CD4-positive, alpha-beta T cell (primary cell): ENCODE measurements around the gene GPR157. TPM values are rescaled to one million over a fixed set of nuclear protein-coding genes. Genes with fewer than 3 reads are reported as not detected.

Experiments used
- ATAC-seq: fragments of 200-7000 bp; cut with Tn5 transposase; one replicate; pipeline ENCODE4 v1.10.0; 2022; ENCODE audit warnings: mild to moderate bottlenecking; ENCODE audit not compliant: poor library complexity
- CTCF ChIA-PET: fragments of 350-600 bp; sonication (Branson Sonifier 250); formaldehyde crosslinking; loops from one replicate; lab custom pipeline; 2021; ENCODE audit warnings: antibody characterized with exemption, inconsistent platforms; lab: Charles Lee
- POLR2A ChIA-PET: fragments of 350-600 bp; sonication (Branson Sonifier 250); formaldehyde crosslinking; loops from one replicate; lab custom pipeline; 2021; ENCODE audit warnings: antibody characterized with exemption, inconsistent platforms; lab: Charles Lee
- DNase-seq, 14 experiments: peaks; one replicate each; pipeline ENCODE4 v3.0.0-alpha.2; 2013 to 2020; ENCODE audit warnings: mixed read lengths in 2 of 14
- H3K27ac ChIP-seq, 2 donors: one replicate each; pipeline versions ENCODE4 v1.5.1 to v1.7.0; 2013; ENCODE audit warnings: low read length in 2 of 2, low read depth in 1 of 2, mild to moderate bottlenecking in 1 of 2
- H3K27me3 ChIP-seq, 2 experiments: 1 replicate in 1 of 2; 2 replicates in 1 of 2; pipeline versions ENCODE4 v1.6.1 to v1.7.0; 2013; ENCODE audit warnings: low read length in 2 of 2, control low read depth in 1 of 2, mild to moderate bottlenecking in 1 of 2, moderate library complexity in 1 of 2; ENCODE audit not compliant: insufficient read depth in 2 of 2, control insufficient read depth in 1 of 2
- H3K36me3 ChIP-seq: one replicate; pipeline ENCODE4 v1.6.1; 2013; ENCODE audit warnings: low read length, control low read depth; ENCODE audit not compliant: insufficient read depth
- H3K4me1 ChIP-seq: one replicate; pipeline ENCODE4 v1.6.1; 2013; ENCODE audit warnings: low read length, control low read depth; ENCODE audit not compliant: insufficient read depth
- H3K4me3 ChIP-seq: one replicate; pipeline ENCODE4 v1.5.1; 2013; ENCODE audit warnings: mild to moderate bottlenecking, low read length, moderate library complexity
- H3K9me3 ChIP-seq, 2 experiments: 1 replicate in 1 of 2; 2 replicates in 1 of 2; pipeline versions ENCODE4 v1.6.1 to v1.7.0; 2013; ENCODE audit warnings: low read length in 2 of 2, mild to moderate bottlenecking in 2 of 2, control low read depth in 1 of 2, moderate library complexity in 1 of 2; ENCODE audit not compliant: control insufficient read depth in 1 of 2, insufficient read depth in 1 of 2
- H3K27ac Mint-ChIP-seq: one replicate; pipeline ENCODE4 v1.8.0; 2020; ENCODE audit warnings: mixed read lengths
- H3K27me3 Mint-ChIP-seq: one replicate; pipeline ENCODE4 v1.8.0; 2021; ENCODE audit warnings: mixed read lengths
- H3K36me3 Mint-ChIP-seq: one replicate; pipeline ENCODE4 v1.8.0; 2021; ENCODE audit warnings: low read depth, mixed read lengths
- H3K4me1 Mint-ChIP-seq: one replicate; pipeline ENCODE4 v1.8.0; 2021; ENCODE audit warnings: low read depth, mixed read lengths
- H3K4me3 Mint-ChIP-seq: one replicate; pipeline ENCODE4 v1.8.0; 2020; ENCODE audit warnings: mild to moderate bottlenecking, mixed read lengths
- H3K9me3 Mint-ChIP-seq: one replicate; pipeline ENCODE4 v1.8.0; 2020; ENCODE audit warnings: mixed read lengths
- CTCF ChIP-seq: fragments of 200-600 bp; IDR thresholded peaks from one replicate; pipeline ENCODE4 v1.8.0; 2022; ENCODE audit warnings: antibody characterized with exemption, mild to moderate bottlenecking
- intact Hi-C, 2 experiments: fragments of 100-400 bp; cut with DNase I in 1 of 2; cut with micrococcal nuclease in 1 of 2; formaldehyde crosslinking; loops; one replicate each; pipeline versions ENCODE4 v1.15.1 to v1.9.0; 2023 to 2025; cut with DNase I, micrococcal nuclease
- total RNA-seq, 174 experiments: library from RNA in 2 of 174; stranded (reverse) in 2 of 174; gene quantifications; one replicate each; pipeline ENCODE4 v1.2.3 and lab custom pipeline; 2021 to 2026

Gene GPR157
- total RNA-seq, 2 experiments from 2014 or later = 2.1 to 5.1 TPM

DNA sequence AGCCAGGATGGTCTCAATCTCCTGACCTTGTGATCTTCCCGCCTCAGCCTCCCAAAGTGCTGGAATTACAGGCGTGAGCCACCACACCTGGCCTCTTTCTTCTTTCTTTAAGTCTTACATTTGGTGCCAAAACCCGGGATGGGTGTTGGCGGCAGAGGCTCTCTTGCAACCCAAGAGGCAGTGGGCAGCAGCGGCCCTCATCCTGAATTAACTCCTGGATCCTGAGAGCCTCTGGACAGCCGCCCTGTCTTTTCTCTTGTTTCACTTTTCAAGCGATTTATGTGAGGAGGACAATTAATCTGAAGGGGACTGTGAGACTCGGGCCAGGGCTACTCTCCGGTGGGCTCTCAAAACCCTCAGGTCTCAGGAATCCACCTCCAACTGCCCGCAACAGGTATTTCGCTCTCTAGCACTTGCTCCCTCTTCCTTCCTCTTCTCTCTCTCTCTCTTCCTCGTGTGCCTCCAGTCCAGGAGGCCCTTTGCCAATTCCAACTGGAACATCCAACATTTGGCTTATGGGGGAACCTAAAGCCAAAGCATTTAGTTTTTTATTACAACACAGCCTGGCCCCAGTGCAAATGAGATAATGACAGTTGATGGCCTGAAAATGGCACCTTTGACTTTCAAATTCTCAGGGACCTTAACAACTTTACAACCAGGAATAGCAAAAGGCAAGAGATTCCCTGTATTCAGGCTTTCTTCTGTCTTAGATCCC is 41.3 kb downstream of the GPR157 start:
- H3K27ac Mint-ChIP-seq = no peak overlapping the region
- H3K4me1 Mint-ChIP-seq = peaks cover 8% of the 10 kb centered on the region
- Histone ChIP-seq H3K4me3 (no peak overlapping the region), H3K27ac (no peak overlapping the region), H3K27me3 (peaks cover 0 to 2% of the 10 kb centered on the region in 2 experiments), H3K4me1 (peaks cover 5% of the 10 kb centered on the region), H3K9me3 (no peaks in the 10 kb centered on the region), H3K36me3 (no peaks in the 10 kb centered on the region)
- ATAC-seq (no peak), DNase-seq (no peak)
- intact Hi-C loops = no loop called here
- H3K4me3 Mint-ChIP-seq = no peak overlapping the region
- no peaks in the 10 kb centered on the region for H3K9me3 Mint-ChIP-seq
- TF ChIP-seq CTCF = no peak
- CTCF ChIA-PET = no interaction called here
- peaks cover 4% of the 10 kb centered on the region for H3K27me3 Mint-ChIP-seq
- no peaks in the 10 kb centered on the region for H3K36me3 Mint-ChIP-seq
- POLR2A ChIA-PET = no interaction called here

DNA sequence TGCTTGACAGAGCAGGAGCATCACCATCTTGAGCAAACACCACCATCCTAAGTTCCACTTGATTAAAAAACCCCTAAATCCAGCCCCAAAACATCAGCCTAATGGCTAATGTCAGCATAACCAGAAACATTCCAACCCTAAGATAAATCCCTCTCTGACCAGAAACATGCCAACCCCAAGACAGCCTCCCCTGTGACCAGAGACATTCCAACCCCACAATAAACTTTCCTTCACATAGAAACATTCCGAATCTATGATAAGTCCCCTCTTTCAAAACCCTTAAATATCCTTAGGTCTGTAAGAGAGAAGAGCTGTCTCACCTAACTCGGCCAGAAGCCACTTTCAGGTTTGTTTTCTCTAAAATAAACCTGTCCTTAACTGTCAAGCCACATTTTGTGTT is 42.1 kb downstream of the GPR157 start:
- H3K27me3 ChIP-seq = peaks cover 0 to 2% of the 10 kb centered on the region in 2 experiments
- no peak overlapping the region for H3K4me3 ChIP-seq
- DNase-seq (no peak), ATAC-seq (no peak)
- H3K9me3 ChIP-seq = no peaks in the 10 kb centered on the region
- peaks cover 5% of the 10 kb centered on the region for H3K4me1 ChIP-seq
- no peak for TF ChIP-seq CTCF
- no peaks in the 10 kb centered on the region for H3K36me3 ChIP-seq
- no peaks in the 10 kb centered on the region for H3K9me3 Mint-ChIP-seq
- ChIA-PET CTCF (no interaction called here), POLR2A (no interaction called here)
- no peak overlapping the region for H3K27ac Mint-ChIP-seq
- peaks cover 15% of the 10 kb centered on the region for H3K4me1 Mint-ChIP-seq
- no peak overlapping the region for H3K27ac ChIP-seq
- intact Hi-C loops = no loop called here
- peaks cover 4% of the 10 kb centered on the region for H3K27me3 Mint-ChIP-seq
- no peaks in the 10 kb centered on the region for H3K36me3 Mint-ChIP-seq
- no peak overlapping the region for H3K4me3 Mint-ChIP-seq

DNA sequence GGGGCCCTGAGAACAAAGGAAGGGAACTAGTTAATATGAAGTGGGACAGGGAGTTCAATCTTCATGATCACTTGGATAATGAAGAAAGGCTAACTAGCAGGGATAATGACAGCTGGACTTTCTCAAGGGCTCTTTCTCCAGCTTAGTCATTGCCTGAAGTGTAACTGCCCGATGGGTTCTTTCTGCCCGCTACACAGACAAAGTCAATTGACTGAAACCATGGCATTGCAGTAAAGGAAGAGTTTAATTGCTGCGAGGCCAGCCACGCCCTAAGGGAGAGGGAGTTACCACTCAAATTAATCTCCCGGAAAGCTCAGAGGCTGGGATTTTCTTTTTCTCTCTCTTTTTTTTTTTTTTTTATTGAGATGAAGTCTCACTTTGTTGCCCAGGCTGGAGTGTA is 42.9 kb downstream of the GPR157 start:
- Histone ChIP-seq H3K4me3 (no peak overlapping the region), H3K4me1 (peaks cover 5% of the 10 kb centered on the region), H3K27ac (no peak overlapping the region), H3K36me3 (no peaks in the 10 kb centered on the region), H3K9me3 (no peaks in the 10 kb centered on the region), H3K27me3 (peaks cover 0 to 2% of the 10 kb centered on the region in 2 experiments)
- ChIA-PET POLR2A (no interaction called here), CTCF (no interaction called here)
- intact Hi-C loops = no loop called here
- Mint-ChIP-seq H3K4me1 (peaks cover 15% of the 10 kb centered on the region), H3K27me3 (peaks cover 4% of the 10 kb centered on the region), H3K4me3 (no peak overlapping the region), H3K9me3 (no peaks in the 10 kb centered on the region), H3K27ac (no peak overlapping the region), H3K36me3 (no peaks in the 10 kb centered on the region)
- no peak for DNase-seq
- ATAC-seq = no peak
- no peak for TF ChIP-seq CTCF
